Thyroid gland (tissue), 4 donors: Measurements from ENCODE around the gene CAPN10. TPM values are rescaled to one million over a fixed set of nuclear protein-coding genes. Genes with fewer than 3 reads are reported as not detected.

Experiments
- DNase-seq, 2 donors: peaks; one replicate each; pipeline ENCODE4 v3.0.0-alpha.2; 2019
- H3K27ac ChIP-seq, 3 donors: fragments of 200-600 bp; sonication (generic); 1 replicate in 2 of 3; 2 replicates in 1 of 3; pipeline ENCODE4 v1.5.1; 2016 to 2019; ENCODE audit warnings: mild to moderate bottlenecking in 1 of 3, moderate library complexity in 1 of 3
- H3K27me3 ChIP-seq: fragments of 200-600 bp; sonication (generic); one replicate; pipeline ENCODE4 v1.5.1; 2019
- H3K36me3 ChIP-seq, 2 donors: fragments of 200-600 bp; sonication (generic); one replicate each; pipeline ENCODE4 v1.5.1; 2016 to 2019
- H3K4me1 ChIP-seq, 2 donors: fragments of 200-600 bp; sonication (generic); one replicate each; pipeline ENCODE4 v1.5.1; 2017 to 2019
- H3K4me3 ChIP-seq, 3 donors: fragments of 200-600 bp; sonication (generic); replicated peaks in 1 of 3; 1 replicate in 2 of 3; 2 replicates in 1 of 3; pipeline ENCODE4 v1.5.1; 2016; ENCODE audit warnings: mild to moderate bottlenecking in 1 of 3
- H3K9me3 ChIP-seq: fragments of 200-600 bp; sonication (generic); one replicate; pipeline ENCODE4 v1.5.1; 2017
- POLR2A ChIP-seq, 2 donors: fragments of 450-650 bp; IDR thresholded peaks; one replicate each; pipeline ENCODE4 v1.6.1; 2017; ENCODE audit warnings: antibody characterized with exemption in 2 of 2, mild to moderate bottlenecking in 2 of 2, moderate library complexity in 1 of 2
- WGBS, 2 donors: methylation state at CpG; one replicate each; pipeline ENCODE4 v1.1.5; 2017; 5-methylcytosine and 5-hydroxymethylcytosine counted together
- intact Hi-C: fragments of 100-400 bp; cut with DNase I; formaldehyde crosslinking; loops from one replicate; pipeline ENCODE4 v1.15.1; 2023
- total RNA-seq, 4 donors: library from RNA; depleted of rRNA; stranded (reverse); fragments of >200 nt; gene quantifications; one replicate each; pipeline ENCODE4 v1.2.3, GENCODE V29; 2016
- TF ChIP-seq, protein P1 (sequence below), 6 experiments: fragments of 200-600 bp in 3 of 6; fragments of 450-650 bp in 3 of 6; sonication (generic) in 3 of 6; IDR thresholded peaks; one replicate each; pipeline ENCODE4 v1.5.1; 2016 to 2019; ENCODE audit warnings: antibody characterized with exemption in 6 of 6, mild to moderate bottlenecking in 2 of 6, inconsistent platforms in 1 of 6, moderate library complexity in 1 of 6

Gene CAPN10
- total RNA-seq, 4 donors from 2014 or later: 19.3 to 25.3 (median 21.7) TPM

DNA sequence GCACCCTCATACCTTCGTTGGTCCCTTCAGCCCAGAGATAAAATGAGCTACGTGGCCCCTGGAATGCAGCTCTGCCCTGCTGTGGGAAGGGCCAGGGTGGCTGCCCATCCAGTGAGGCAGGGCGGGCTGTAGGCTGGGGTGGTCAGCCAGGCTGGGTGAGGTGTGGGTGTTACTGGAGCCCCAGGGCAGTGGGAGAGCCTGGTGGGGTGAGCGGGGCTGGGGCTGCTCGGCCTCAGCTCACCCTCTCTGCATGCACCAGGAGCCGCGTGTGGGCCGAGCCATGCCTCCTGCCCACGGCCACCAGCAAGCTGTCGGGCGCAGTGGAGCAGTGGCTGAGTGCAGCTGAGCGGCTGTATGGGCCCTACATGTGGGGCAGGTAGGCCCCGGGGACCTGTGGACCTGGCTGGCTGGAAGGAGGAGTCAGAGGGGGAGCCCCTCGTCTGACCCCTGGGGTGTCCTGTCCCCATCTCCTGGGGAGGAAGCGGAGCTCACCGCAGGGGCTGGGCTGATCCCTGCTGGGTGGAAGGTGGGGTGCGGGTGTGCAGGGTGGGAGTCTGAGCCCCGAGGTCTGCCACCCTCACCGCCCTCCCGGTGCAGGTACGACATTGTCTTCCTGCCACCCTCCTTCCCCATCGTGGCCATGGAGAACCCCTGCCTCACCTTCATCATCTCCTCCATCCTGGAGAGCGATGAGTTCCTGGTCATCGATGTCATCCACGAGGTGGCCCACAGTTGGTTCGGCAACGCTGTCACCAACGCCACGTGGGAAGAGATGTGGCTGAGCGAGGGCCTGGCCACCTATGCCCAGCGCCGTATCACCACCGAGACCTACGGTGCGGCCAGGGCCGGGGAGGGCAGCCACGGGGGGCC lies 12.8 kb upstream of the CAPN10 start:
- Histone ChIP-seq H3K27me3 (no peaks in the 10 kb centered on the region), H3K4me1 (peaks cover 9 to 21% of the 10 kb centered on the region in 2 donors), H3K4me3 (no peak overlapping the region), H3K9me3 (no peaks in the 10 kb centered on the region), H3K36me3 (peaks cover 24 to 40% of the 10 kb centered on the region in 2 donors), H3K27ac (no peak overlapping the region)
- intact Hi-C loops: no loop called here
- no peak for DNase-seq
- 91 to 93% methylated on average over 20 to 26 of the region's 37 CpGs for WGBS, 2 donors
- TF ChIP-seq, protein P1, sequence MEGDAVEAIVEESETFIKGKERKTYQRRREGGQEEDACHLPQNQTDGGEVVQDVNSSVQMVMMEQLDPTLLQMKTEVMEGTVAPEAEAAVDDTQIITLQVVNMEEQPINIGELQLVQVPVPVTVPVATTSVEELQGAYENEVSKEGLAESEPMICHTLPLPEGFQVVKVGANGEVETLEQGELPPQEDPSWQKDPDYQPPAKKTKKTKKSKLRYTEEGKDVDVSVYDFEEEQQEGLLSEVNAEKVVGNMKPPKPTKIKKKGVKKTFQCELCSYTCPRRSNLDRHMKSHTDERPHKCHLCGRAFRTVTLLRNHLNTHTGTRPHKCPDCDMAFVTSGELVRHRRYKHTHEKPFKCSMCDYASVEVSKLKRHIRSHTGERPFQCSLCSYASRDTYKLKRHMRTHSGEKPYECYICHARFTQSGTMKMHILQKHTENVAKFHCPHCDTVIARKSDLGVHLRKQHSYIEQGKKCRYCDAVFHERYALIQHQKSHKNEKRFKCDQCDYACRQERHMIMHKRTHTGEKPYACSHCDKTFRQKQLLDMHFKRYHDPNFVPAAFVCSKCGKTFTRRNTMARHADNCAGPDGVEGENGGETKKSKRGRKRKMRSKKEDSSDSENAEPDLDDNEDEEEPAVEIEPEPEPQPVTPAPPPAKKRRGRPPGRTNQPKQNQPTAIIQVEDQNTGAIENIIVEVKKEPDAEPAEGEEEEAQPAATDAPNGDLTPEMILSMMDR (IDR thresholded peaks at IDR 0.05): no peak
- no peak for TF ChIP-seq POLR2A (IDR thresholded peaks at IDR 0.05)

DNA sequence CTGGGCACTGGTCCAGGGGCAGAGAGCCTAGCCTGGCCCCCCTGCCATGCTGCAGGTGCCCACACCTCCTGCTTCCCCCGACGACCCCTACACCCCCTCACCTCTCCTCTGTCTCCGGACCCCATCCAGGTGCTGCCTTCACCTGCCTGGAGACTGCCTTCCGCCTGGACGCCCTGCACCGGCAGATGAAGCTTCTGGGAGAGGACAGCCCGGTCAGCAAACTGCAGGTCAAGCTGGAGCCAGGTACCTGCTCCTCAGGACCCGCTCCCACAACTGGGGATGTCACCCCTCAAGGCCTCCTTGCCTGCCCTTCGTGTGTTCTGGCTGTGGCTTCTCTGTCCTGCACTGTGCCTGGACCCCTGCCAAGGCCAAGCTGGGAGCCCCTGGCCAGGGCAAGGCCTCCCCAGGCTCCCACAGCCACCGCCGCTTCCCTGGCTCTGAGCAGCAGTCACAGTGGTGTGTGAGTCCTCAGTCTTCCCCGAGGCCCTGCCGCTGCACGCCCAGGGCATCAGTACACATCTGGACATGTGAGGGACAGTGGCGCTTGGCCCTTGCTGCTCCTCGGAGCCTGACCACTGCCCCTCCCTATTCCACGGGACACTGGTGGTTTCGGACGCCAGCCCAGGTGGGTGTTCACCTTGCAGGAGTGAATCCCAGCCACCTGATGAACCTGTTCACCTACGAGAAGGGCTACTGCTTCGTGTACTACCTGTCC lies 12.0 kb upstream of the CAPN10 start:
- WGBS, 2 donors: 91 to 92% methylated on average over 14 to 20 of the region's 21 CpGs
- Histone ChIP-seq H3K4me1 (peaks cover 6 to 22% of the 10 kb centered on the region in 2 donors), H3K4me3 (no peak overlapping the region), H3K27ac (no peak overlapping the region), H3K36me3 (peaks cover 24 to 40% of the 10 kb centered on the region in 2 donors), H3K9me3 (no peaks in the 10 kb centered on the region), H3K27me3 (no peaks in the 10 kb centered on the region)
- no peak for DNase-seq
- intact Hi-C loops: no loop called here
- TF ChIP-seq POLR2A (IDR thresholded peaks at IDR 0.05): no peak
- TF ChIP-seq, protein P1 (IDR thresholded peaks at IDR 0.05): no peak

DNA sequence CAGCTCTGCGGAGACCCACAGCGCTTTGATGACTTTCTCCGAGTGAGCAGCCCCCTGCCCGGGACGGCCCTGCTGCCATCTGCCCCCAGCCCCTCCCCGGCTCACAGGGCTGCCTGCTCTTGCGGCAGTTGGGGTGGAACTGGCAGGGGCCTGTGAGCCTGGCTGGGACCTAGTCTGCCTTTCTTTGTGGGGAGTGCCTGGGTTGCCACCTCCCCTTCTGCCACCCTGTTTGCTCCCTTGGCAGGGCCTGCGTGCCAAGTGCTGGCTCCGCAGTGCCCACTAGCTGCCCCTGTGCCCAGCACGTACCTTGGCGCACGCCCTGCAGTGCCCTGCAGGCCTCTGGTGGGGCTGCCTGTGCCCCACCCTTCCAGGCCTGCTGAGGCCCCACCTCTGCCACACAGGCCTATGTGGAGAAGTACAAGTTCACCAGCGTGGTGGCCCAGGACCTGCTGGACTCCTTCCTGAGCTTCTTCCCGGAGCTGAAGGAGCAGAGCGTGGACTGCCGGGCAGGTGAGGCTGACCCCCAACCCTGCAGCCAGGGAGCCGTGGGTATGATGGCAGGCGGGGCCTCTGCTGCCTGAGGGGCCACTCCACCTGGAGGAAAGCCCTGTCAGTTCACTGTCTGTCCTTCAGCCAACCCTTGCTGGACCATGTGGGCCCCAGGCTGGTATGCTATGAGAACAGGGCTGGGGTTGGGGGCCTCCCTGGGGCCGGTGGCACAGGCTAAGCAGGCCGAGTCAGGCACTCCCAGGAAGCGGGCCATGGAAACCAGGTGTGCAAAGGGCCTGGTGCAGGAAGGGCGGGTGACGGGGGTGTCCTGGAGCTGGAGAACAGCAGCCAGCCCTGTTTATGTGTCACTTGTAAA lies 11.2 kb upstream of the CAPN10 start:
- WGBS, 2 donors: 85 to 89% methylated on average over 11 to 17 of the region's 23 CpGs
- DNase-seq: no peak
- H3K4me1 ChIP-seq: peaks cover 9 to 22% of the 10 kb centered on the region in 2 donors
- peaks cover 24 to 40% of the 10 kb centered on the region in 2 donors for H3K36me3 ChIP-seq
- H3K27ac ChIP-seq: no peak overlapping the region
- TF ChIP-seq, protein P1 (IDR thresholded peaks at IDR 0.05): no peak
- no peak for TF ChIP-seq POLR2A (IDR thresholded peaks at IDR 0.05)
- H3K27me3 ChIP-seq: no peaks in the 10 kb centered on the region
- H3K4me3 ChIP-seq: no peak overlapping the region
- H3K9me3 ChIP-seq: no peaks in the 10 kb centered on the region
- intact Hi-C loops: no loop called here

DNA sequence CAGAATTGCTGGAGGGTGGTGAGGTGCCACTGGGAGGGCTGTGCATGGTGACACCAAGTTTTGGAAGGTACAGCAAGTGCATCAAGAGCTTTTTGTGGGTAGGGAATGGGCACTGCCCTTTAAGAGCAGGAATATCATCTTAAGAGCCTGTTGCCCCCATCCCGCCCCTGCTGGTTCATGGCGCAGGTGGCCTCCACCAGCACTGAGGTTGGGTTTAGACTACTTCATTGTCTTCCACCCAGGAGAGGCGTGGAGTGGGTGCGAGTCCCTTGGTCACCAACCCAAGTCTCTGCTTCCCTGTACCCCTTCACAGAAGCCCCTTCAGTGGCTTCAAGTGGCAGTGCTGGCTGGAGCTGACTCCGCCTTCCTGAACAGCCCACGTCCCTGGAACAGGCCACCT lies 10.5 kb upstream of the CAPN10 start:
- no peaks in the 10 kb centered on the region for H3K9me3 ChIP-seq
- TF ChIP-seq, protein P1 (IDR thresholded peaks at IDR 0.05): no peak
- no peak for TF ChIP-seq POLR2A (IDR thresholded peaks at IDR 0.05)
- no peak overlapping the region for H3K27ac ChIP-seq

More for the DNA sequence above, 10.5 kb upstream of the CAPN10 start:
- H3K4me1 ChIP-seq: peaks cover 10 to 21% of the 10 kb centered on the region in 2 donors
- 80 to 84% methylated on average over 6 of the region's 6 CpGs for WGBS, 2 donors
- peaks cover 24 to 40% of the 10 kb centered on the region in 2 donors for H3K36me3 ChIP-seq
- intact Hi-C loops: no loop called here
- H3K4me3 ChIP-seq: no peak overlapping the region
- DNase-seq: no peak
- H3K27me3 ChIP-seq: no peaks in the 10 kb centered on the region
